ENCODE data around the gene IQCK. TPM values are rescaled to one million over a fixed set of nuclear protein-coding genes. Genes with fewer than 3 reads are reported as not detected.
"Not testable (repeated sequence)": the region's sequence is repeated elsewhere in the genome, so short reads cannot be mapped to it uniquely, and the experiment has no call there.

IQCK gene, protein sequence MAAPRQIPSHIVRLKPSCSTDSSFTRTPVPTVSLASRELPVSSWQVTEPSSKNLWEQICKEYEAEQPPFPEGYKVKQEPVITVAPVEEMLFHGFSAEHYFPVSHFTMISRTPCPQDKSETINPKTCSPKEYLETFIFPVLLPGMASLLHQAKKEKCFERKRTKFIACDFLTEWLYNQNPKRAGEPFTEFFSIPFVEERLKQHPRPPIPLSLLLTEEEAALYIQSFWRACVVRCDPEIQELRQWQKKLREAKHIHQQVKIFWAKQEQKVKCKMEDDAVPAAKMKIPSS
- total RNA-seq, result 1 to 10 TPM; 1.6 to 3.3 (median 2.0) TPM
- 1.6 TPM for total RNA-seq (2013)
- total RNA-seq, result 0.44 to 3.5 (median 1.2) reads per million in 29 experiments

GRCh38 chr16:19717741-19718623 is at the start of gene IQCK, which contains the start of gene KNOP1:
IQCK (plus strand) TSS chr16:19718271; CDS start chr16:19718307, 36 bp downstream.
KNOP1 (minus strand) TSS chr16:19718227; CDS start chr16:19715035, 3,192 bp downstream.
- H3K36me3 ChIP-seq (ENCODE audit: control insufficient read depth in 2 of 2, extremely low read depth in 1 of 2, insufficient read depth in 1 of 2, low read length in 1 of 2), result peaks cover 2 to 13% of the 10 kb centered on the region in 2 donors
- no peaks in the 10 kb centered on the region for H3K27me3 ChIP-seq (replicated peaks in 1 of 2; ENCODE audit: control insufficient read depth in 2 of 2, extremely low read depth in 1 of 2, insufficient read depth in 2 of 2, low read length in 1 of 2)
- peak within 1 kb of the TSS; percentile 1 for H3K27ac ChIP-seq (ENCODE audit: low read length)
- peaks cover 7 to 22% of the 10 kb centered on the region in 2 experiments for H3K4me1 ChIP-seq (ENCODE audit: control insufficient read depth in 1 of 2, extremely low read depth in 1 of 2, insufficient read depth in 2 of 2, low read length in 2 of 2)
- H3K27ac Mint-ChIP-seq, result peak within 1 kb of the TSS; percentile 74 to 79
- ChIA-PET CTCF (interaction anchor here in 1 of 2 donors (1.3 to 1.4 kb wide), 2 partner anchors 22 to 78 kb away, joined by 3 read pairs; no protein-coding TSS in a partner anchor), POLR2A (interaction anchor here (1.0 to 1.1 kb wide), 2 partner anchors 22 to 163 kb away, joined by 3 read pairs; partner anchors contain the start of gene VPS35L (in 1 of the 2))
- peak; percentile 64 to 95 (median 86) for DNase-seq
- under 1% methylated on average over 85 of the region's 88 CpGs for WGBS (ENCODE audit: insufficient coverage)
- no peaks in the 10 kb centered on the region for H3K27me3 Mint-ChIP-seq
- H3K36me3 Mint-ChIP-seq, result peaks cover 18% of the 10 kb centered on the region
- H3K4me3 Mint-ChIP-seq, result peak within 1 kb of the TSS; percentile 90 to 91 (median 91)
- peak within 1 kb of the TSS; percentile 89 to 98 for H3K4me3 ChIP-seq (ENCODE audit: control insufficient read depth in 1 of 2, extremely low read depth in 1 of 2, low read length in 1 of 2)
- H3K9me3 ChIP-seq, result no peaks in the 10 kb centered on the region
- peaks cover 36 to 42% (median 37%) of the 10 kb centered on the region in 3 donors for H3K4me1 Mint-ChIP-seq
- peak; percentile 89 to 98 (median 97) for ATAC-seq (replicated peaks in 1 of 4)
- no peaks in the 10 kb centered on the region for H3K9me3 Mint-ChIP-seq

GRCh38 chr16:19672378-19672777 is 45.7 kb upstream of the IQCK start:
- CTCF ChIA-PET, result no interaction called here
- Mint-ChIP-seq H3K4me3 (no peak overlapping the region), H3K4me1 (no peaks in the 10 kb centered on the region), H3K27me3 (no peaks in the 10 kb centered on the region), H3K9me3 (no peaks in the 10 kb centered on the region), H3K36me3 (peaks cover 63% of the 10 kb centered on the region), H3K27ac (no peak overlapping the region)
- no peak for ATAC-seq (replicated peaks in 1 of 4)
- Histone ChIP-seq H3K4me1 (ENCODE audit: control insufficient read depth in 1 of 2, extremely low read depth in 1 of 2, insufficient read depth in 2 of 2, low read length in 2 of 2) (no peaks in the 10 kb centered on the region), H3K27me3 (replicated peaks in 1 of 2; ENCODE audit: control insufficient read depth in 2 of 2, extremely low read depth in 1 of 2, insufficient read depth in 2 of 2, low read length in 1 of 2) (no peaks in the 10 kb centered on the region), H3K27ac (ENCODE audit: low read length) (no peak overlapping the region), H3K36me3 (ENCODE audit: control insufficient read depth in 2 of 2, extremely low read depth in 1 of 2, insufficient read depth in 1 of 2, low read length in 1 of 2) (peaks cover 10 to 28% of the 10 kb centered on the region in 2 donors), H3K9me3 (no peaks in the 10 kb centered on the region), H3K4me3 (ENCODE audit: control insufficient read depth in 1 of 2, extremely low read depth in 1 of 2, low read length in 1 of 2) (no peak overlapping the region)
- POLR2A ChIA-PET, result no interaction called here
- no peak for DNase-seq
- WGBS (ENCODE audit: insufficient coverage), result 100% methylated on average over 2 of the region's 4 CpGs

DNA sequence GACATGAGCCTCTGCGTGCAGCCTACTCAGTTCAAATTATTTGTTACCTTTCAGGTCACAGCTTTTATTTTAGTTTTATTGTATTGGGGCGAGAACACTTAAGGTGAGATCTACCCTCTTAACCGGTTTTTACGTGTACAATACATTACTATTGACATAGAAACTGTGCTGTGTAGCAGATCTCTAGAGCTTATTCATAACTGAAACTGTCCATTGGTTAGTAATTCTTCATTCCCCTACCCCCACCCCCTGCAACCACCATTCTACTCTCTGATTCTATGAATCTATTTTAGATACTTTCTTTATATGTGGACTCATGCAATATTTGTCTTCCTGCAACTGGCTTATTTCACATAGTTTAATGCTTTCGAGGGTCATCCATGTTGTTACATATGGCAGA is 43.6 kb upstream of the IQCK start:
- 82% methylated on average over 2 of the region's 5 CpGs for WGBS (ENCODE audit: insufficient coverage)
- no peaks in the 10 kb centered on the region for H3K27me3 Mint-ChIP-seq
- H3K4me3 Mint-ChIP-seq, result no peak overlapping the region
- CTCF ChIA-PET, result no interaction called here
- no peak overlapping the region for H3K4me3 ChIP-seq (ENCODE audit: control insufficient read depth in 1 of 2, extremely low read depth in 1 of 2, low read length in 1 of 2)
- H3K27ac ChIP-seq (ENCODE audit: low read length), result no peak overlapping the region
- no peaks in the 10 kb centered on the region for H3K4me1 Mint-ChIP-seq
- peaks cover 6 to 23% of the 10 kb centered on the region in 2 donors for H3K36me3 ChIP-seq (ENCODE audit: control insufficient read depth in 2 of 2, extremely low read depth in 1 of 2, insufficient read depth in 1 of 2, low read length in 1 of 2)
- POLR2A ChIA-PET, result no interaction called here
- H3K4me1 ChIP-seq (ENCODE audit: control insufficient read depth in 1 of 2, extremely low read depth in 1 of 2, insufficient read depth in 2 of 2, low read length in 2 of 2), result no peaks in the 10 kb centered on the region
- H3K9me3 Mint-ChIP-seq, result no peaks in the 10 kb centered on the region
- DNase-seq (no peak), ATAC-seq (replicated peaks in 1 of 4) (no peak)
- H3K27me3 ChIP-seq (replicated peaks in 1 of 2; ENCODE audit: control insufficient read depth in 2 of 2, extremely low read depth in 1 of 2, insufficient read depth in 2 of 2, low read length in 1 of 2), result no peaks in the 10 kb centered on the region
- H3K9me3 ChIP-seq, result no peaks in the 10 kb centered on the region
- no peak overlapping the region for H3K27ac Mint-ChIP-seq
- peaks cover 54% of the 10 kb centered on the region for H3K36me3 Mint-ChIP-seq

DNA sequence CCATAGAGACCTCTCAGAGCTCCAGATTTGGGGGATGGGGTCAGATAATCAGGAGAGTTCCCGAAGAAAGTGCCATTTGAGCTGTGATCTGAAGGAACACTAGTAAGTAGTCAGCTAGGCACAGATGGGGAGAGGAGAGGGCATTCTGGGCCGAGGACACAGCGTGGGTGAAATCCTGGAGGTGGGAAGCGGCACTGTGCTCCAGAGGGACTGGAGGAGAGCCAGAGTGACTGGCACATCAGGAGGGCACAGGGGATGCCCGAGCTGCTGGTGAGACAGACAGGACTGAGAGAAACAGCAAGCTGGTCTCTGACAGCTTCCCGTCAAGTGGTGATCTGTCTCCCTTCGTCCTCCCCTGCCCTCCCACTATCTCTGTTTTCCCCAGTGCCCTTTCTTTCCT is 40.7 kb upstream of the IQCK start:
- 97% methylated on average over 6 of the region's 7 CpGs for WGBS (ENCODE audit: insufficient coverage)

DNA sequence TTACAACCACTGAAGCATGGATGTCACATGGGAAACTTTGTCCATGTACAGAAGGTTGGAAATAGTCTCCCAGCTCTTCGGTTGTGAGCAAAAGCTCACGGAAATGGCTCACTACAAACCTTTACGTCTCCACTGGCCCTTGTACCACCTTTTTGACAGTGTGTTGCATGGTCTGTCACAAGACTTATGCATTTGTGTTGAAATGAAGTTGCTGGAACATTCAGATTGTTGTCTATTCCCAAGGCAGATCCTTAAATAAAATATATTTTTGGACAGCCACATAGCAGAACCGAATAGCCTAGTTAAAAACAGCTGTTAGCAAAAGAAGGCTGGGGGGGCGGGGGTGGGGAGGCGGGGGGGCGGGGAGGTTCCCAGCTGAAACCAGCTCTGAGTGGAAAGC is 39.3 kb upstream of the IQCK start:
- DNase-seq (no peak), ATAC-seq (replicated peaks in 1 of 4) (no peak)
- Mint-ChIP-seq H3K9me3 (peaks cover 0 to 8% (median 4%) of the 10 kb centered on the region in 3 donors), H3K4me3 (no peak overlapping the region), H3K27me3 (no peaks in the 10 kb centered on the region), H3K36me3 (peaks cover 67% of the 10 kb centered on the region), H3K4me1 (peaks cover 0 to 6% (median 0%) of the 10 kb centered on the region in 3 donors), H3K27ac (no peak overlapping the region)
- H3K4me3 ChIP-seq (ENCODE audit: control insufficient read depth in 1 of 2, extremely low read depth in 1 of 2, low read length in 1 of 2), result no peak overlapping the region
- H3K27me3 ChIP-seq (replicated peaks in 1 of 2; ENCODE audit: control insufficient read depth in 2 of 2, extremely low read depth in 1 of 2, insufficient read depth in 2 of 2, low read length in 1 of 2), result no peaks in the 10 kb centered on the region
- H3K27ac ChIP-seq (ENCODE audit: low read length), result no peak overlapping the region
- H3K36me3 ChIP-seq (ENCODE audit: control insufficient read depth in 2 of 2, extremely low read depth in 1 of 2, insufficient read depth in 1 of 2, low read length in 1 of 2), result peaks cover 14 to 25% of the 10 kb centered on the region in 2 donors
- H3K4me1 ChIP-seq (ENCODE audit: control insufficient read depth in 1 of 2, extremely low read depth in 1 of 2, insufficient read depth in 2 of 2, low read length in 2 of 2), result no peaks in the 10 kb centered on the region
- ChIA-PET POLR2A (no interaction called here), CTCF (interaction anchor here in 1 of 2 donors (0.6 to 0.7 kb wide), 2 partner anchors 36 to 298 kb away, joined by 3 read pairs; no protein-coding TSS in a partner anchor)
- 100% methylated on average over 1 of the region's 7 CpGs for WGBS (ENCODE audit: insufficient coverage)
- H3K9me3 ChIP-seq, result no peaks in the 10 kb centered on the region

More for the DNA sequence above, 40.7 kb upstream of the IQCK start:
- no peak overlapping the region for H3K27ac Mint-ChIP-seq
- H3K4me1 Mint-ChIP-seq, result peaks cover 0 to 6% (median 0%) of the 10 kb centered on the region in 3 donors
- no peaks in the 10 kb centered on the region for H3K27me3 Mint-ChIP-seq
- Histone ChIP-seq H3K9me3 (no peaks in the 10 kb centered on the region), H3K27me3 (replicated peaks in 1 of 2; ENCODE audit: control insufficient read depth in 2 of 2, extremely low read depth in 1 of 2, insufficient read depth in 2 of 2, low read length in 1 of 2) (no peaks in the 10 kb centered on the region), H3K27ac (ENCODE audit: low read length) (no peak overlapping the region), H3K4me3 (ENCODE audit: control insufficient read depth in 1 of 2, extremely low read depth in 1 of 2, low read length in 1 of 2) (no peak overlapping the region), H3K36me3 (ENCODE audit: control insufficient read depth in 2 of 2, extremely low read depth in 1 of 2, insufficient read depth in 1 of 2, low read length in 1 of 2) (peaks cover 9 to 17% of the 10 kb centered on the region in 2 donors), H3K4me1 (ENCODE audit: control insufficient read depth in 1 of 2, extremely low read depth in 1 of 2, insufficient read depth in 2 of 2, low read length in 2 of 2) (no peaks in the 10 kb centered on the region)
- H3K36me3 Mint-ChIP-seq, result peaks cover 63% of the 10 kb centered on the region
- H3K9me3 Mint-ChIP-seq, result no peaks in the 10 kb centered on the region
- DNase-seq, result no peak
- ChIA-PET POLR2A (no interaction called here), CTCF (no interaction called here)
- no peak for ATAC-seq (replicated peaks in 1 of 4)
- no peak overlapping the region for H3K4me3 Mint-ChIP-seq

DNA sequence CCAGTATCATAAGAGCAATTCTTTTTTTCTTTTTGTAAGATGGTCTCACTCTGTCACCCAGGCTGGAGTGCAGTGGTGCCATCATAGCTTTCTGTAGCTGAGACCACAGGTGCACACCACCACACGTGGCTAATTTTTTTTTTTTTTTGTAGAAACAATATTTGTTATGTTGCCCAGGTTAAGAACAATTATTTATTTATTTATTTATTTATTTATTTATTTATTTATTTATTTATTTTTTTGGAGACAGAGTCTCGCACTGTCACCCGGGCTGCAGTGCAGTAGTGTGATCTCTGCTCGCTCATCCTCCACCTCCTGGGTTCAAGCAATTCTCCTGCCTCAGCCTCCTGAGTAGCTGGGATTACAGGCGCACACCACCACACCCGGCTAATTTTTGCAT is 38.8 kb upstream of the IQCK start:
- H3K4me3 ChIP-seq (ENCODE audit: control insufficient read depth in 1 of 2, extremely low read depth in 1 of 2, low read length in 1 of 2); H3K9me3 ChIP-seq; ATAC-seq (replicated peaks in 1 of 4); DNase-seq; H3K9me3 Mint-ChIP-seq; H3K4me1 Mint-ChIP-seq; H3K27me3 Mint-ChIP-seq; H3K4me1 ChIP-seq (ENCODE audit: control insufficient read depth in 1 of 2, extremely low read depth in 1 of 2, insufficient read depth in 2 of 2, low read length in 2 of 2); H3K27ac Mint-ChIP-seq; POLR2A ChIA-PET; H3K4me3 Mint-ChIP-seq; H3K27me3 ChIP-seq (replicated peaks in 1 of 2; ENCODE audit: control insufficient read depth in 2 of 2, extremely low read depth in 1 of 2, insufficient read depth in 2 of 2, low read length in 1 of 2); H3K27ac ChIP-seq (ENCODE audit: low read length): not testable (repeated sequence)
- peaks cover 14 to 28% of the 10 kb centered on the region in 2 donors for H3K36me3 ChIP-seq (ENCODE audit: control insufficient read depth in 2 of 2, extremely low read depth in 1 of 2, insufficient read depth in 1 of 2, low read length in 1 of 2)
- CTCF ChIA-PET, result interaction anchor here in 1 of 2 donors (0.7 kb wide), 1 partner anchor 298 kb away, joined by 3 read pairs; no protein-coding TSS in a partner anchor
- WGBS (ENCODE audit: insufficient coverage), result 93% methylated on average over 3 of the region's 6 CpGs
- peaks cover 70% of the 10 kb centered on the region for H3K36me3 Mint-ChIP-seq
